Hindlimb muscle (tissue), 1 donor: Measurements from ENCODE around the gene TNRC6C. TPM values are rescaled to one million over a fixed set of nuclear protein-coding genes. Genes with fewer than 3 reads are reported as not detected.
A peak's percentile ranks its signal among the peaks of the same experiment; 100 is the strongest.
"Not testable (repeated sequence)": the region's sequence is repeated elsewhere in the genome, so short reads cannot be mapped to it uniquely, and the experiment has no call there.

Source experiments
- DNase-seq: peaks from one replicate; pipeline ENCODE4 v3.0.0-alpha.2; 2013
- polyA plus RNA-seq: library from polyadenylated mRNA; unstranded; fragments of 120-200 nt; gene quantifications from one replicate; pipeline ENCODE4 v1.2.1, GENCODE V29; 2013; ENCODE audit not compliant: insufficient read length

TNRC6C gene
- polyA plus RNA-seq, 1 donor, result 10.4 TPM

DNA sequence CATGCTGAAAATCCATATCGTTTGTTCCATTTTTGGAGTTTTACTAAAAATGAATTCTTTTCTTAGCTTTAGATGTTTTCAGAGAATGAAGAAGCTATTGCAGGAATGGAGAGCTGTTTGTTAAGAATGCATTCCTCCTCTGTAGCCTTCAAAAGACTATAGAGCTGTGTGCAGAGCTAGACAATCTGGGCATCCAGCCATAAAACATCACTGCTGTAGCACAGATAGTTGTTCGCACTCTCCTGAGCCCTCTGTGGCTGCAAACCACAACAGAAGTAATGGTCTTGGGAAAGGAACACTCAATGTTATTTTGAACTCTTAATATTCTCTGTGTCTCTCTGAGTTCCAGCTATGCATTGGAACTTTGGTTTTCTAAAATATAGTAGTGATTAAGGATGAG is 4.9 kb downstream of the TNRC6C start:
- peak; percentile 78 for DNase-seq

DNA sequence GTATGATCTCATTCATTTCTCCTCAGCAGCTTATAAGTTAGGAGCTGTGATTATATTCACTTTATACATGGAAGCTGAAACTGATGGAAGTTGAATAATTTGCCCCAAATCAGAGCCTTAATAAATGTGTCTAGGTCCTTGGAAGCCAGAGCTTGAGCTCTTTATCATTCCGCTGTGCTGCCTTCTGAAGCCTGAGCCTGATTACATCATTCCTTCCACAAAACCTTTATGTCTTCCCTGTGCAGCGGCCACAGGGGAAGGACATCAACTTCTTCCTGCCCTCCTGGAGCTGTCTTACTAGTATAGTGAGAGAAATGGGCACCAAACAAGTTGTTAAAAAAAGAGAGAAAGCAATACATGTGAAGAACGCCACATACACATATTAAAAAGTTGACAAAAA is 6.8 kb downstream of the TNRC6C start:
- DNase-seq, result no peak

DNA sequence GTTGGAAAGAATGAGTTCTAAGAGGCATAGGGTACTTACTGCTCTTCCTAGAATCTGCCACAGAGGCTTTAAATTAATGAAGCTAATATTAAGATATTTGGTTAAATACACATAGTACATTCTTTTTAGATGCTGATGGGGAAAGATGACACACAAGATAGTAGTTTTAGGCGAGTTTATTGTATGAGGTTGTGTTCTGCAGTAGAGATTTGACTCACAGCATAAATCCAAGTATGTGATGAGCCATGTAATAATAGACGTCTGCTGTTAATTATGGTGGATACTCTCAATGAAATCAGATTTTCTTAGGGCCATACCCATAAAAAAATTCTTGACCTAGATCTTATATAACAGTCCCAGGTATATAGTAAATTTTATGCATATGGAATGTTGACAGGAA is 8.0 kb downstream of the TNRC6C start:
- no peak for DNase-seq

DNA sequence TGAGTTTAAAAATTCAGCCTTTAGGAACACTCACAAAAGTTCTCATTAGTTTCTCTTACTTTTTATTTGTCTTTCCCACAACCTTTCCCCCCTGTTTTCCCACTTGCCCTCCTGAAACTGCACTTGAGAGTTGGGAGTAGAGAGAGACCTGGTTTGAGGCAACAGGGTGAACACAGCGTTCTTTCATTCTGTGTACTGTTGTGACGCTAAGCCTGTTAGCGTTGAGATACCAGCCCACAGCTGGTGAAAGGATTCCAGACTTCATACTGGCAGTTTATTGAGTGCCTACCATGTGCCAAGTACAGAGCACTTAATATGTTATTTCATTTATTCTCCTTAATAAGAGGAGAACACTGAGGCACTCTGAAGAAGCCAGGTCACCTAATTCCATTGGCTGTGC is 10.3 kb downstream of the TNRC6C start:
- DNase-seq, result no peak

DNA sequence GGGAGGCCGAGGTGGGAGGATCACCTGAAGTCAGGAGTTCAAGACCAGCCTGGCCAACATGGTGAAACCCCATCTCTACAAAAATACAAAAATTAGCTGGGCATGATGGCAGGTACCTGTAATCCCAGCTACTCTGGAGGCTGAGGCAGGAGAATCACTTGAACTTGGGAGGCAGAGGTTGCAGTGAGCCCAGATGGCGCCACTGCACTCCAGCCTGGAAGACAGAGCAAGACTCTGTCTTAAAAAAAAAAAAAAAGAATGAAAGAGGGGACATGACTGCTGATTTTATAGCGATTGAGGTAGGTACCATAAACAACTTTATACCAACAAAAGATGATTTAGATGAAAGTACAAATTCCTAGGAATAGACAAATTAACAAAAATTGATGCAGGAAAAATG is 13.8 kb downstream of the TNRC6C start:
- DNase-seq, result not testable (repeated sequence)

DNA sequence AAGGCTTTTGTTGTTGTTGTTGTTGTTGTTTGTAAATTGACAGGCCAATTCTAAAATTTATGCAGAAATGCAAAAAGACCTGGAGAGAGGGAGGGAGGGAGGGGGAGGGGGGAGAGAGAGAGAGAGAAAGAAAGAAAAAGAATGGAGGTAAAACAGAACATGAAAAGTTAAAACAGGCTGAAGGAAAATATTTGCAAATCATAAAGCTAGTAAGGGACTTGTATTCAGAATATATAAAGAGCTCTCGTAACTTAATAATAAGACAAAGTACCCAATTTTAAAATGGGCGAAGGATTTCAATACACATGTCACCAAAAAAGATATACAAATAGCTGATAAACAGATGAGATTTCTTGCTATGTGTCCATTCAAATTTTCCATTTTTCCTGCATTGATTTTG is 15.4 kb downstream of the TNRC6C start:
- DNase-seq, result no peak

DNA sequence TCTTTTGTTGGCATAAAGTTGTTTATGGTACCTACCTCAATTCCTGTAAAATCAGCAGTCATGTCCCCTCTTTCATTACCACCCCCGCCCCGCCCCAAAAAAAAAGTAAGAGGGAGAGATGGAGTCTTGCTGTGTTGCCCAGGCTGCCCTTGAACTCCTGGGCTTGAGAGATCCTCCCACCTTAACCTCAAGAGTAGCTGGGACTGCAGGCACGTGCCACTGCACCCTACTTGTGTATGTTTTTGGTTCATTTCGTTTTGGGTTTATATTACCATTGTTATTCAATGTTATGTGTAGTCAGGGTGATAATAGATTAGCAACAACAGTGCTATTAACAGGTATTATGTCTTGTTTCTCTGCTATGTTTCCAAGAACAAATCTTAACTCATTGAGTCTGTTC is 15.9 kb downstream of the TNRC6C start:
- DNase-seq, result no peak

DNA sequence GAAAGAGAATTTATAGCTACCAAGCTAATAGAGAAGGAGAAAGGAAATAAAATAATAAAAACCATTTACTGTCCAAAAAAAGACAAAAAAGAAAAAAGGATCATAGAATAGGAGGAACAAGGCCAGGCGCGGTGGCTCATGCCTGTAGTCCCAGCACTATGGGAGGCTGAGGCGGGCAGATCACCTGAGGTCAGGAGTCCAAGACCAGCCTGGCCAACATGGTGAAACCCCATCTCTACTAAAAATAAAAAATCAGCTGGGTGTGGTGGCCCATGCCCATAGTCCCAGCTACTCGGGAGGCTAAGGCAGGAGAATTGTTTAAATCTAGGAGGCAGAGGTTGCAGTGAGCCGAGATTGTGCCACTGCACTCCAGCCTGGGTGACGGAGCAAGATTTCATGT is 23.9 kb downstream of the TNRC6C start:
- DNase-seq, result not testable (repeated sequence)

DNA sequence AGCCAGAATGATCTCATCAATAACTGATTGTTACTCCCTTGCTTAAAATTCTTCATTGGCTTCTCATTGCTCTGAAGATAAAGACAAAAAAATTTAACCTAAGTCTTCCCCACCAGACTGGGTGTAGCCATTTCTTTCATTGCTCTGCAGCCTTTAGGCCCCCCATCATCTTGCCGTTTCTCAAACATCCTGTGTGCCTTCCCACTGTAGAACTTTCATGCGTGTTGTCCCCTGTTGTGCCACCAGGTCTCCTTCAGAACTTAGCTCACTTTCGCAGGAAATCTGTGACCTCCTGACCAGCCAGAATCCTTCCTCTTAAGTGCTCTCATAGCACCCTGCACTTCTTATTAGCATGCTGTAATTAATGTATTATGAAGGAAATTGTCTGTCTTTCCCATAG is 31.8 kb downstream of the TNRC6C start:
- DNase-seq, result no peak

DNA sequence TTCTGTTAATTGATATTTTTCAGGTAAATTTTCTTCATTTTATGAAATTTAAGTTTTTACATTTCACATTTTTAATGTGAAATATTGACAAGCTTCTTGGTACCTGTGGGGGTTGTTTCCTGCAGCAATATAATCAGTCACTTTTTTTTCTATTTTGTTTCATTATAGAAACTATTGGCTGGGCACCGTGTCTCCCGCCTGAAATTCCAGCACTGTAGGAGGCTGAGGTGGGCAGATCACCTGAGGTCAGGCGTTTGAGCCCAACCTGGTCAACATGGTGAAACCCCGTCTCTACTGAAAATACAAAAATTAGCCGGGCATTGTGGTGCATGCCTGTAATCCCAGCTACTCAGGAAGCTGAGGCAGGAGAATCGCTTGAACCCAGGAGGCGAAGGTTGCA is 35.2 kb downstream of the TNRC6C start:
- not testable (repeated sequence) for DNase-seq

DNA sequence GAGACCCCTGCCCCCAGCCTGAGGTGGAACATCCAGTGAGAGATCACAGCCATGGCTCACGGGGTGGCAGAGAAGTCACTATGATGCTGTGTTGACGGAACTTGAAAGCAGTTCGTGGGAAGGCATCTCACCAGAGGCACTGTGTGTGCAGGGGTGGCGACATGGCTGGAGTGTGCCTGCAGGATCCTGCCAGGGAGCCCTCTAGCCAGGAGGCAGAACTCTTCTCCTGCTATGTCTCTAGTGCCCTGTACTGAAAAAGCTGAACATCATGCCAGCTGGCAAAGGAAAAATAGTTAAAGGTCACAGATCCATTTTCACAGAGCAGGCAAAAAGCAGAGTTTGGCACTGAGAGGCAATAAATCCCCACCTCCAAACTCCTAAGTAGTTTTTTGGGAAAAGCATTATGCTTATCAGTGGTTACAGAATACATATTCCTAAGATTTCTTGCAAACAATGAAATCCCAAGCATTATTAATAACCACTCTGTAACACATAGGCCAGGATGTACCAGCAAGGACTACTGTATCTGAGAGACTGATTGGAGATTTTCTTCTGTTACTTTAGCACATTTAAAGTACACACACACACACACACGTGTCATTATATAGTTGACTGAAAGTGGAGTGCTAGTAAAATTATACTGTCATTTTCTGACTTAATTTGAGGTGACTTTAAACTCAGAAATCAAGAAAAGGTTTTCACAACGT is 36.8 kb downstream of the TNRC6C start:
- no peak for DNase-seq

DNA sequence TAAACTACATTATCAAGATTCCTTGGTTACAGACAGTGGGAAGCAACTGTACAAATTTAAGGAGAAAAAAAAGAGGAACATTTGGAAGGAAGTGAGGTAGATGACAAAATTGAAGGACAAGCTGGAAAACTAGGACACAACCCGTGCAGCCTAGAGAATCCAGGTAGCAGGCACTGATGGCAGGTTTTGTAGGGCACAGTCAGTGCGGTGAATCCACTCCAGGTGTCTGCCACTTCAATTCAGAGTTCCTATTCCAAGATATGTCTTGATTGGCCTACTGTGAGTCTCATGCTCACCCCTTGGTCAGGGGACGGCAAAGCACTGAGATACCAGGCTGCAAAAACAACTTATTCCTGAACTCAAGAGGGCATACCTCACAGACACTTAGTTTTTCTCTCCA is 37.8 kb downstream of the TNRC6C start:
- DNase-seq, result no peak

DNA sequence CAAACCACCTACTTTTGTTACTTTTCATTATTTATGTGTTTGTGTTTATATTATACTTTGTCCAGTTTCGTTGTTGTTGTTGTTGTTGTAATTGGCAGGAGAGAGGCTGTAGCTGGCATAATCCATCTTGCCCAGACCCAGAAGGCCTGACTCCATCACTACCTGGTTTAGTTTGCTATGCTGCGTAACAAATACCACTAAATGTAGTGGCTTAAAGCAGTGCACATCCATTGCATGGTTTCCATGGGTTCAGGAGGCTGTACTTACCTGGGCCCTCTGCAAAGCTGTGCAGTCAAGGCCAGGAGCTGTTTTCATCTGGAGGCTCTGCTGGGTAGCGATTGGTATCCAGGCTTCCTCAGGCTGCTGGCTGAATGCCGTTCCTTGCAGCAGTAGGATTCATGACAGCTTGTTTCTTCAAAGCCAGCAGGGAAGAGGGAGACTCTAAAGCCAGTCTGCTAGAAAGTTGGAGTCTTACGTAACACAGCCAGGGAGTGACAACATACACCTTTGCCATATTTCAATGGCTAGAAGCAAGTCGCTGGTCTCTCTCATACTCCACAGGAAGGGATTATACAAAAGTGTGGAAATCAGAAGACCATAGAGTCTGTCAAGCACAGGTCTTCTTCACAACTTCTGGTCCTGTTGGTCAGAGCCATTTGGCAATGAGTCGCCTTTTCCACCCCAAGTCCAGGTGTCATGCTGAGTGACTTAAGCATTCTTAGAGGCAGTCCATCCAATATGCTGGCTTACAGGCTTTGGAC is 41.1 kb downstream of the TNRC6C start:
- DNase-seq, result no peak

DNA sequence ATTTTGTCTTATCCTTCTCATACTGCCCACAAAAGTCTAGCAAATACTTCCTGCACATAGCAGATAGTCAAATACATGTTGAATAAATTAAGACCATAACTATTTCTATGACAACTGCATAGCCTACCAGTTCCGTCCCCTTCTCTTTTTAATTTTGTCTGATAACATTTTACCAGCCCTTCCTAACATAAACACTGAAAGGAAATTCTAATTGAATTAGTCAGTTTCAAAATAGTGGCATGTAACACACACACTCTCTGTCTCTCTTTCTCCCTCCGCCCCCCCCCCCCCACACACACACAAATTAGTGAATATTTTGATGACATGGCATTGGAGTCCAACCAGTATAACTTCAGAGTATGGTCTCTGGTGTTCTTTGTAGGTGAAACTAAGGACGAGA is 41.8 kb downstream of the TNRC6C start:
- no peak for DNase-seq

DNA sequence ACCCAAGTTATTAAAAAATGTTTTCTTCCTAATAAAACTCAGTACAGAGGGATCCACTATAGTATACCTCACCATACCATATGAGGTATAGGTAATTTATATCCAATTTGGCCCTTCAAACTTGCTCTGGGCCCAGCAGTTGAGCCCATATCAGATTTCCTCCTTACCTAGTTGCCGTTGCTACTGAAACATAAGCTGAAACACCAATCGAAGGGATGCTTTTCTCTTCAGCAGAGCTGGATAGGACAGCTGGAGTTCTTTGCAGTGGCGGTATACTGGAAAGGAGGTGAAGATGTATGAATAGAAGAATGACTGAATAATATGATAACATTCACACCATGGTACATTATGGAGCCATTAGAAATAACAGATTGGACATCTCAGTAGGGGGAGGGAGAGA is 42.7 kb downstream of the TNRC6C start:
- DNase-seq, result no peak

DNA sequence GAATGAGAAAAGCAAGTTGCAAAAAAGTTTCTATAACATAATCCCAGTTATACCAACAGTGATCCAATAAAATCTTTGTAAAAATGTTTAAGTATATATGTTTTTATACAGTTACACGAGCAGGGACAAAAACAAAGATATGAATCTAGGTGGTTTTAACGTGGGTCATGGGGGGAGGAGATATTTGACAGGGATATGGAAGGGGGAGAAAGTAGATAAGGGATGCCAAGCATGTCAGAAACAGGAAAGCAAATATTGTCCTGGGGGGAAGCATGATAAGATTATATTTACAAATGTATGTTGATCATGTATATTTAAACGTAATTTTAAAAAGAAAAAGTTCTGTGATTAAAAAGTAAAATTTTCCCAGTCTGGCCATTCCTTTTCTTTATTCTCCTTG is 43.1 kb downstream of the TNRC6C start:
- DNase-seq, result no peak

DNA sequence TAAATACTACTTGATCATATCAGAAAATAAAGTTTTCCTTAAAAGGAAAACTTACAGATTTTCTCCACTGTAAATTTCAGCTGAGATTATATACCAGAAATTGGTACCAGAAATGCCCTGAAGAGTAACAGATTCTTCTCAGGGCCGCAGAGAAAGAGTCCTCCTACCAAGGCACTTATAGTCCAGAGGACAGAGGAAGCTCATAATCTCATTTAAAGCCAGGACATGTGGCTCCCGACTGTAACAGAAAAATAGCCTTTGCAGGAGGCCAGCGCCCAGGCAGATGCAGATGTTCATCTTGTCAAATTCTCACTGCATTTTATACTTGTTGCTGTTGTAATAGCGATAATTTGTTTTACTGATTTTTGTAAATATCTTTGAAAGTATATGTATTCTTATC is 43.7 kb downstream of the TNRC6C start:
- DNase-seq, result no peak

DNA sequence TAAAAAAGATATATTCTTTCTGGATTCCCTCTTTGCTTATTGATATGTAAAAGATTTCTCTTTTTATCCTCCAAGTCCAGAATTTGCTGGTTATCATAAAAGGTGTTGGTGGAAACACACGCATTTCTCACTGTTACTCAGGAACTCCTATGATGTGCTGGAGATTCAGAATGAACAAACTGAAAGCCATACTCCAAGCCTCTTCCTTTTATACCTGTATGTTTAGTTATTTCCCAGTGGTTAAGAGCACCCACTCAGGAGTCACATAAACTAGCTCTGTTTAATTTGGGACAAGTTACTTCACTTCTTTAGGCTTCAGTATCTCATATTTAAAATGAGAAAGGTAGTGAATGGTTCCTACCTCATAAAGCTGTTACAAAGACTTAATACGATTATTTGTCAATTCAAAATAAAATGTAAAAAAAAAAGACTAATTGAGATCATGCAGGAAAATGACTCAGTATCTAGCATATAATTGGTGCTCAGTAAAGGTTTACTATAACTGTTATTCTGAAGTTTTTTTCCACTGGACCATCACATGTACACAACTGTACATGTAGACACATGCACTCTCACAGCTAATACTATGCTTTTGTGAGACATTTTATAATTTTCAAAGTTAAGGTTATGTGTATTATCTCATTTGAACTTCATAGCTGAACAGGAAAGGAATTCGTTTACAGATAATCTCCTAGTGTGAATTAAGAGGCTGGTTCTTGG is 47.1 kb downstream of the TNRC6C start:
- no peak for DNase-seq

DNA sequence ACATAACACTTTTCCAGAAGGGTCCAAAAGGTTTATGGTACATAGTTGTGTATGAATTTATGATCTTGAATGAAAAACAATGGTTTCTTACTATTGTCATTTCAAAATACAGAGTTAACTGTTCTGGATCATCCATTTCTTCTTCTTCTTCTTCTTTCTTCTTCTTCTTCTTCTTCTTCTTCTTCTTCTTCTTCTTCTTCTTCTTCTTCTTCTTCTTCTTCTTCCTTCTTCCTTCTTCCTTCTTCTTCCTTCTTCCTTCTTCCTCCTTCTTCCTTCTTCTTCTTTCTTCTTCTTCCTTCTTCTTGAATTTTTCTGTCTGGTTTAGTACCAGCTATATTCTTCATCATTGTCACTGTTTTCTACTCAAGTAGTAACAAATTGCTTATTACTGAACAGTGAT is 47.8 kb downstream of the TNRC6C start:
- no peak for DNase-seq

DNA sequence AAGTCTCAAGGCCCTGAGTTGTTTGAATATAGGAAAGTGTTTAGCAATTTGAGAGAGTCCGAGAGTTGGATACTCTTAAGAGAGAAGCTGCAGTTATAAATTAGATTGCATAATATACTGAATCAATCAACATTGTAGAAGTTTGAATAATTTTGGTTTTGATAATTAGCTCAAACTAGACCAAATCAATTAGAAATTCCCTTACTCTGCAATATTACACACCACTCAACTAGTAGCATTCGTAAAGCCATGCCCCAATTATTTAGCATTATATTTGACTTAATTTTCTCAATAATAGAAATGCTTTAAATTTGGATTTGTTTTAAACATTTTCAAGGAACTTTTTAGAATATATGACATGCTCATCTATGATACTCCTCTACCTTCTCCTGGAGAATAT is 49.1 kb downstream of the TNRC6C start:
- no peak for DNase-seq

DNA sequence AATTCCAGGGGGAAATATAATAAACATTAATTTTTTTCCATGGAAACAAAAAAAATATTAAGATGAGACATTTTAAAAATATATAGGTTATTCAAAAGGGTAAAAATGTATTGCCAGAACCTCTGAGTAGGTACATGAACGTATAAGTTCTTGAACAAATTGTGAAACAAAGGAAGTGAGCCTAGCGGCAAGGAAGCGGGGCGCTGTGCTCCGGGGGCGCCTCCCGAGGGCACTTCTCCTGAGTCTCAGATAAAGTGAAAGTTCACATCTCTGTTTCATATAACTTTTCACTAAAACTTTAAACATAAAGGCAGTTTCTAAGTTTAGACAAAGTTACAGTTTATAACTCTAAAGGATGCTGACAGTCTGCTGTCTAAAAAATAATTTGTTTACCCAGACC is 52.3 kb downstream of the TNRC6C start:
- no peak for DNase-seq

DNA sequence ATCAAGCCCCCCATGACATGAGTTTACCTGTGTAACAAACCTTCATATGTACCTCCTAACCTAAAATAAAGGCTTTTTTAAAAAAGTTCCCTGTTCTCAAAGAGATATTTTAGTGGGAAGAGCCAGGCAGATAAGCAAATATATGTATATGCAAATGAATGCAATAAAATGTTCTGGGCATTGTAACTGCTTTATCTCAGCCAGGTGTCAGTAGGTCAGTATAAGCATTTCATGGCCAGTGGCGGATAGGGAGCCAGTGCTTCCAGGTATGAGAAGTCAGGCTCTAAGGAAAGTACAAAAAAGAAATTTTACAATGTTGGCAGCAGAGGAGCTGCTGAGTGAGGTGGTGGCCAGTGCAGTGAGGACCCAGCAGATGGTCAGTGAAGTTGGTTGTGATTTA is 53.9 kb downstream of the TNRC6C start:
- DNase-seq, result no peak

DNA sequence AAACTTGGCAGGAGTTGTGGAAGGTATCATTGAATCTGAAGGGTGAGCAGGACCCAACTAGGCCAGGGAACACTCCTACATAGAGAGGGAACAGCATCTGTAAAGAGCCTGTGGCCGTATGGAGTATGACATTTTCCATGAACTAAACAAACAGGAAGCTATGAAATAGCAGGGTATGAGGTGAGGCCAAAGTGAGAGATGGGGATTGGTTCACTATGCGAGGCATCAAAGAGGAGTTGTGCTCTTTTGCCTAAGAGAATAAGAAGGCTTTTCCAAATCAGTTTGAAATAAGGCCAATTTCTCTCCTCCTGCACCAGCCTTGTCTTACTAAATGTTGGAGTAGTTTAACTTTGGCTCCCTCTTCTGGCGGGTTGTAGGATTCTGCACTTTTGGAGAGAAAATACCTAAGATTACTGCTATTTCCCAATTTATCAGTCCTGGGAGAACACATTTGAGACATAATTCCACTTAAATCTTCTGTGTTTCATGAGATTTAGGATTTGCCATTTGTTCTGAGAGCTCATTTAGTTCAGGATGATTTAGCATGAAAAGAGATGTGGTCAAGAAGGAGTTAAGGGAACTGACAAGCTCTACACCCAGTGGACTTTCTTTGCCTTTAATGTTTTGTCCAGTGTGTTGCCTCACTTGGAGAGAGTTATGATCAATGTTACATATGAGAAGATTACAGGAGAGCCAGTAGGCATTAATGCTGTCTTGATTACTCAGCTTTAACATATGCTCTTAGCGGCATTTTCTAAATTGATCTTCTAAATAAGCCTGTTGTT is 55.4 kb downstream of the TNRC6C start:
- peak; percentile 75 for DNase-seq
